ENCODE data around the gene WAPL. TPM values are rescaled to one million over a fixed set of nuclear protein-coding genes. Genes with fewer than 3 reads are reported as not detected.

Gene WAPL
- total and polyA plus RNA-seq, 10 of the 15 experiments (the other 5 are each of a cell fraction or from before 2014, with no cell fraction given), result 15.7 to 45.8 (median 29.0) TPM

DNA sequence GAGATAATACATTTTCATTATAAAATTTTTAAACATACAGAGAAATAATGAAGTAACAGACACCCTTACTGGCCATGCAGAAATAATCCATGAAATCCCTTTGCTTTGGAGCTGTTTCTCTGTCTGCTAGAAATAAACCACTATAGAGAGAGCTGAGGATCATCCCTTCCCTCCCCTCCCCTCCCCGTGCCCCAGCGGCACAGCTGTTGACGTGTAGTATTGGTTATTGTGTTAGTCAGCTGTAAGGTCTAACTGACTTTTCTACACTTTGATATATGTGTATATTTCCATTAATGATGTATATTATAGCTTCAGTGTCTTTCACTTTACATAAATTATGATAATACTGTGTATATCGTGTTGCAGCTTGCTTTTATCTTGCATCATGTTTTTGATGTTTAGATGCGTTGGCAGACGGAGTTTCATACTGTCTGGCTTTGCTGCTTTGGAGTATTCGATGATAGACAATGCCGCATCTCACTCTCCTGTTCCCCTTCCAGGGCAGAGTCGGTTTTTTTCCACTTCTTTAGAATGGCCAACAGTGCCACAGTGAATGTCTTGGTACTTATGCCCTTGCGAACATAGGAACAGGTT lies 127.6 kb downstream of the WAPL start:
- Histone ChIP-seq H3K4me3 (no peak overlapping the region), H3K9ac (ENCODE audit: control insufficient read depth, insufficient read depth, low read length) (no peak overlapping the region), H3K27ac (ENCODE audit: control insufficient read depth, insufficient read depth) (no peak overlapping the region), H3K9me3 (replicated peaks; ENCODE audit: control insufficient read depth, insufficient read depth, low read length) (no peaks in the 10 kb centered on the region), H3K4me2 (ENCODE audit: control insufficient read depth, insufficient read depth) (no peak overlapping the region), H2AFZ (ENCODE audit: control insufficient read depth, low read depth, low read length) (no peak overlapping the region; the same call in 1 of the 2 replicates), H3K4me1 (ENCODE audit: control insufficient read depth, insufficient read depth, low read length) (peaks cover 27% of the 10 kb centered on the region), H4K20me1 (ENCODE audit: control insufficient read depth, insufficient read depth) (no peaks in the 10 kb centered on the region), H3K79me2 (ENCODE audit: control insufficient read depth, insufficient read depth, low read length) (peaks cover 38% of the 10 kb centered on the region), H3K27me3 (replicated peaks in 1 of 2; ENCODE audit: control insufficient read depth in 2 of 2, insufficient read depth in 2 of 2, low read length in 1 of 2) (no peaks in the 10 kb centered on the region), H3K36me3 (ENCODE audit: control insufficient read depth in 2 of 2, insufficient read depth in 2 of 2, low read length in 1 of 2) (no peaks in the 10 kb centered on the region)
- no TSS peak for BruUV-seq (replicated peaks)
- intact Hi-C loops (cut with micrococcal nuclease; ENCODE audit: unreplicated experiment), result loop anchor here (5.0 to 10.0 kb wide), 2 partner anchors 128 to 271 kb away; partner anchors contain the start of genes LDB3 and WAPL
- in situ Hi-C loops (cut with MboI), result no loop called here
- WGBS (ENCODE audit: insufficient coverage, insufficient replicate concordance, low lambda C conversion rate, missing lambda C conversion rate), result 82% methylated on average over 10 of the region's 10 CpGs
- POLR2A ChIA-PET, result interaction anchor here (0.5 to 5.8 kb wide), 5 partner anchors 7 to 545 kb away, joined by 3 to 58 read pairs (median 5); no protein-coding TSS in a partner anchor
- no peak for FAIRE-seq
- RAD21 ChIA-PET (ENCODE audit: unreplicated experiment), result interaction anchor here (1.1 to 5.4 kb wide), 5 partner anchors 7 to 192 kb away, joined by 4 to 56 read pairs (median 6); no protein-coding TSS in a partner anchor
- TF ChIP-seq, protein P1, sequence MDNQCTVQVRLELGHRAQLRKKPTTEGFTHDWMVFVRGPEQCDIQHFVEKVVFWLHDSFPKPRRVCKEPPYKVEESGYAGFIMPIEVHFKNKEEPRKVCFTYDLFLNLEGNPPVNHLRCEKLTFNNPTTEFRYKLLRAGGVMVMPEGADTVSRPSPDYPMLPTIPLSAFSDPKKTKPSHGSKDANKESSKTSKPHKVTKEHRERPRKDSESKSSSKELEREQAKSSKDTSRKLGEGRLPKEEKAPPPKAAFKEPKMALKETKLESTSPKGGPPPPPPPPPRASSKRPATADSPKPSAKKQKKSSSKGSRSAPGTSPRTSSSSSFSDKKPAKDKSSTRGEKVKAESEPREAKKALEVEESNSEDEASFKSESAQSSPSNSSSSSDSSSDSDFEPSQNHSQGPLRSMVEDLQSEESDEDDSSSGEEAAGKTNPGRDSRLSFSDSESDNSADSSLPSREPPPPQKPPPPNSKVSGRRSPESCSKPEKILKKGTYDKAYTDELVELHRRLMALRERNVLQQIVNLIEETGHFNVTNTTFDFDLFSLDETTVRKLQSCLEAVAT (IDR thresholded peaks at IDR 0.05), result 0 out of 2 replicates have a peak, but pooled peaks have one; percentile 33
- TF ChIP-seq CREB1 (IDR thresholded peaks at IDR 0.05; ENCODE audit: low read depth) (no peak), BHLHE40 (IDR thresholded peaks at IDR 0.05; ENCODE audit: borderline replicate concordance in 1 of 2, low read depth in 2 of 2, low read length in 1 of 2) (no peak)
- DNase-seq (ENCODE audit: low read depth, low spot score), result no peak
- SMC1A ChIA-PET (ENCODE audit: uncharacterized antibody, unreplicated experiment), result interaction anchor here (0.8 to 7.6 kb wide), 7 partner anchors 16 to 191 kb away, joined by 3 to 42 read pairs (median 4); no protein-coding TSS in a partner anchor
- CTCF ChIA-PET, result interaction anchor here (1.0 to 4.1 kb wide), 3 partner anchors 16 to 251 kb away, joined by 3 to 38 read pairs (median 3); no protein-coding TSS in a partner anchor
- ATAC-seq, result no peak
